Endometrium (tissue), 2 donors: Measurements from ENCODE around the gene NBEA.
A peak's percentile ranks its signal among the peaks of the same experiment; 100 is the strongest.

Source experiments
- FAIRE-seq: peaks from 2 replicates; lab custom pipeline; 2012; peaks lifted over from hg19 to GRCh38; lab: Jason Lieb, UNC
- donor health status: control.
- donor health status: control.

Gene NBEA

GRCh38 chr13:35711909-35712308 lies 769.8 kb downstream of the NBEA start:
- FAIRE-seq: no peak

DNA sequence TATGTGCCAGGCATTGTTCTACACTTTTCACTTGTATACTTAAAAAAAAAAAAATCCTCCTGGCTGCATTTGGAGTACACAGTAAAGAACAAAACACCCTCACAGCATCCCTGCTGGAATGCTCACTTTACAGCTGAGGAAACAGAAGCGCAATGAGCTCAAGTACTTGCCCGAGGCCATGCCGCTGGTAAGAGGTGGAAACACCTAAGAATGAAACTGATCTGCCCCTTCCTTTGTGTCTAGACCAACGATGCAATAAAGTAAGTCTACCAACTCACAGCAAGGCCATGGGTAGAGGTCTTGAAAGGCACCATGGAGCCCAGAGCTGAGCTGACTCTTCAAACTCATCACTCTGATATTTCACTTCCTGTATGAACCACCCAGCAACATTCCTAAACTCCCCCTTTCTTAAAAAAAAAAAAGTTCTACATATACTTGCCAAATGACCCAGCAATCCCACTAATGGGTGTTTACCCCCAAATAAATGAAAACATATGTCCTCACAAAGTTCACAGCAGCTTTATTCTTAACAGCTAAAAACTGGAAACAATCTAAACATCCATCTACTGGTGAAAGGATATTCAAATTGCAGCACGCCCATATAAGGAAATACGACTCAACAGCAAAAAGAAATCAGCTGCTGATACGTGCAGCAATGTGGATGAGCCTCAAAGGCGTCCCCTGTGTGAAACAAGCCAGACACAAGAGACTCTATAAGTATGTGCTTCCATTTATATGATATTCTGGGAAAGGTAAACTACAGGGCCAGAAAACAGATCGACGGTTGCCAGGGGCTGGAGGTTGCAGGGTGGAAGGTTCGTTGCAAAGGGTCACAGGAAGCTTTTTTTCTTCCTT lies 771.1 kb downstream of the NBEA start:
- FAIRE-seq: peak; percentile 69

GRCh38 chr13:35714121-35714520 lies 772.1 kb downstream of the NBEA start:
- no peak for FAIRE-seq

DNA sequence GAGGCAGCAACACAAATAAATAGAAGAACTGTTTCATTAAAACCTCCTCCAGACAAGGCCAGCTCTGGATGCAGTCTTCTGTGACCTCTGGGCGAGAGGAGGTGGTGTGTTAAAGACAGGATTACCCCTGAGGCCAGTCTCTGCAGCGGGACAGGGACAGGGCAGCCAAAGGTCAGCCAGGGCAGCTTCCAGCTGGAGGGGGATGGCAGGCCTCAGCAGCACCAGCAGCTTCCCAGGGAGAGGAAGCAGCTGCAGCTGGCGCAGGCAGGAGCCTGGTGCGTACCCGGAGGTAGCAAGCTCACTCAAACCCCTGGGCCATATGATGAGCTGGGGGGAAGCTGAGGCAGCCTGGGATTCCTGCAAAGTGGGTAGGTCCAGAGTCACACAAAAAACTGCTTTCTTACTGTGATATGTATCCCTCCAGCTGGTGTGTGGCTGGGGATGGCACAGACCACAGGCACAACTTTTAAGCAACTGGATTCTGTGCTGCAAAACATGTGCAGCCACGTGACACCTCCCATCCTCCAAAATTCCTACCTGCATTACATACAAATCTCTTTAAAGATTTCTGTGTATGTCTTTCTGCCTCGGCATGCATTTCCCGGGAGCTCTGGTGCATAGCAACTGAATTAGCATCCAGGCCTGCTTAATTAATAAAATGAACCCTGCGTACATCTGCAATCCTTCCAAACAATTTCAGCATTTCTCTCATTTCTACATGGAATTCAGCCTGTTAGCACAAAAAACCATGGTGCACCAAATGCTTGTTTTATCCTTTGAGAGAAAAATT lies 772.7 kb downstream of the NBEA start:
- no peak for FAIRE-seq

GRCh38 chr13:35716186-35716585 lies 774.1 kb downstream of the NBEA start:
- FAIRE-seq: no peak

GRCh38 chr13:35716729-35717128 lies 774.7 kb downstream of the NBEA start:
- no peak for FAIRE-seq

DNA sequence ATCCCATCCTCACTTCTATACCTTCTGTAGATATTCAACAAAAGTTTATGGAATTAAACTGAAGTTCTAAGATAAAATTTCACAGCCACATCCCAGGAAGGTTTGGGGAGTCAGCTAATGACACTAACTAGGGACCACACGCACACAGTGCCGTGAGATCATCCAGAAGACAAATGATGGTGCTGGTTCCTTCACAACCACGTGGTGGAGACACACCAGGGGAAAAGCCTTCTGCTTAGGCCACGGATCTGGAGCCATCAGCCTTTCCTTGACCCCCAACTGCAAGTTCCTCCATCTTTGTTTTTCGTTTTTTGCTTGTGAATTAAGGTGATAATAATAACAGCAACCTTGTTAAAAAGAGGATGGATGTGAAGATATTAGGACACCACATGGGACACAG lies 776.0 kb downstream of the NBEA start:
- FAIRE-seq: no peak

- no peak for FAIRE-seq
Measured at GRCh38 chr13:35720290-35720689, 778.2 kb downstream of the NBEA start.

GRCh38 chr13:35720690-35721554 lies 778.9 kb downstream of the NBEA start:
- FAIRE-seq: no peak
